HG03457 (cell line): ENCODE data around the gene DUSP16.

Experiments
- ATAC-seq: cut with Tn5 transposase; IDR thresholded peaks from one replicate; pipeline ENCODE4 v1.9.1; 2021; ENCODE audit warnings: moderate number of reproducible peaks; ENCODE audit not compliant: unreplicated experiment

DUSP16 gene

DNA sequence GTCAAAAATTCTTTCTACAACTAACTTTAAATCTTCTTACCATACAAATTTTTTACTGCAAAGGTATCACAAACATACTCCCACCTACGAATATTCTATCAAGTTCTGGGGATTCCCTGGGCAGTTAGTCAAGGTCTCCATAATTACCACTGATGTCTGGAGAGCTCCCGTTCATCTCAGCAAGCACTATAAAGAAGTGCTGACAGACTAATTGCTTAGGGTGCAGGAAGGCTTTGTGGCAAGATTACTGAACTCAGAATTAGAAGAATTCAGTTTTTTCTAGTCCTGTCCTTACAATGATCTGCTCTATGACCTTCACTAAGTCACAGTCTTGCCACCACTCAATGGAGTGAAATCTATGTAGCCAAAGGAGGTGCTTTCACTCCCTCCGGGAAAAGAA lies 61.5 kb downstream of the DUSP16 start:
- ATAC-seq = no peak

DNA sequence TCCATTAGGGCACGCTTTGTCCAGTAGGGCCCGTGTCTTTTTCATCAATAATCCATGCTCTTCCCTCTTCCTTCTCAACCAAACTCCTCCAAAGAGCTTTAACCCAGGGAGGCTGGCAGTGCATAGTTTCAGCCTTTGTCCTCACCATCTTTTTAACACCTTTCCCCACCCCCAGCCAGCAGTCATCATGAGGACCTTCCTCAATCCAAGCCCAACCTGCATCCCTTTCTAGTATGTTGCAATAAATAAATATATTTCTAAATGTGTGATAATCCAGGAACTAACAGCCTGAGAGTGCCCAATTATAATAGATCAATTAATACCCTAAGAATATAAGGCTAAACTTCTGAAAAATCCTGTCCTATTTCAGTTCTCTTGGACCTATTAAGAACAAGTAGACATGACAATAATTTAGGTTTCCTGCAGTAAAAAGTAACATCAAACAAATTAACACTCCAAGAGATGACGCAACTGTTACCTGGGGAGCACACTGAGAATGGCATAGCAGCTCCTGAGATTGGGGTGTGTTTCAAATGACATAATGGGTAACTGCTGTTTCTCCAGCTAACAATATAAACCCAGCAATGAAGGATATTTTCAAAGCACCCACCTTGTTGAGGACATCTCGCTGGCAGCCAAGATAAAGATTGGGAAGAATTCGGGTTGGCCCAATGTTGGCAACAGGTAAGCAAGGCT lies 62.6 kb downstream of the DUSP16 start:
- no peak for ATAC-seq

DNA sequence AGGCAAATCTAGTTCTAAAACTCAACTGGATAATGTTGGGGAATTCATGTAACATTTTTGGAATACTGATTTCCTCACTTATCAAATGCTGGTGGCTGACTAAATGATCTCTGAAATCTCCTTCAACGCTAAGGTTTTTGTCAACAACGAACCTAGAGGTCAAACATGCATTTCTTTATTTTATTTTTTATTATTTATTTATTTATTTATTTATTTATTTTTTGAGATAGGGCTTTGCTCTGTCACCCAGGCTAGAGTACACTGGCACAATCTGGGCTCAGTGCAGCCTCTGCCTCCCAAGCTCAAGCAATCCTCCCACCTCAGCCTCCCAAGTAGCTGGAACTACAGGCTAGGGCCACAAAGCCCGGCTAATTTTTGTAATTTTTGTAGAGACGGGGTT lies 64.5 kb downstream of the DUSP16 start:
- ATAC-seq = no peak

DNA sequence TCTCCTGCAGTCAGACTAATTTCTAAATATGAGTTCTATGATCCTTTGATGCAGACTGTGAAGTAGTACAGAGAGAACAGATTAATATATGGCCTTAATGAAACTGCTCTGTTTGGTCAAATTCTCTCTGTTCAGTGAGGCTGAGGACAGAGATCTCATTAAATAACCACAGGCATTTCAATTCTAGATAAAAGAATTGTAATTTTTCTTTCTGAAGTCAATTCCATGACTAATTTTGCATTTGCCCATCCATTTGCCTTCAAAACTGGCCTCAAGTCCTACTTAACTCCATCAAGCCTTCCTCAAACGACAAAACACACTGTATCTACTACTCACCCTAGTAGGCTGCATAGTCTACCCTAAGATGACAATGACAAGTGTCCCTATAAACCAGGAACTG lies 67.1 kb downstream of the DUSP16 start:
- no peak for ATAC-seq

DNA sequence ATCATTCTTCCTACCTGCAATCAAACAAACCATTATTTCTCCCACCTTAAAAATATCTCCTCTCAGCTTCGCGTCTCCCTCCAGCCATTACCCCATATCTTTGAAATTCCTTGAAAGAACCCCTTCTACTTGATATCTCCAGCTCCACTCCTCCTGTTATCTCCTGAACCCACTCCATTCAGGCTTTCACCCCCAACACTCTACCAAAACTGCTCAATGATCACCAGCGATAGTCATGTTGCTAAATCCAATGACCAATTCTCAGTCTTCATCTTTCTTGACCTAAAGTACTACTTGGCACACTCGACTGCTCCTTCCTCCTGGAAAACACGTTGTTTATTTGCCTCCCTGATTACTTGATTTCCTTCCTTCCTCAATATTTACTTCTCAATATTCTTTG lies 70.1 kb downstream of the DUSP16 start:
- ATAC-seq = no peak

DNA sequence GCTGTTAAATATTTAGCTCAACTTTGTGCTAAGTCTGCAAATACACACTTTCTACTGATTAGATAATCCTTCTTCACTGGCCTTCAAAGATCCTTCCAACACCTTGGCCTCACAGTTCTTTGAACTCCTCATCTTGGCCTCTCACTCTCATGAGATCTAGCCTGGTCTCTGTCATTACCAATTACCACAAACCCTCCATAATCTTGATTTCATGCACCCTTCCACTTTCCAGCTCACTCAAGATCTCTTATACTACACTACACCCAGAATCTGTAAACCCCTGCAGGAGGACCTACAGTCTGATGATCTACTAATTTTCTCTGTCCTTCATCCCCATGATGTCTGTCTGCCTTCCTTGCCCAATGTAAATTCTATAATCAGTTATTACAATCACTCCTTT lies 71.1 kb downstream of the DUSP16 start:
- no peak for ATAC-seq

DNA sequence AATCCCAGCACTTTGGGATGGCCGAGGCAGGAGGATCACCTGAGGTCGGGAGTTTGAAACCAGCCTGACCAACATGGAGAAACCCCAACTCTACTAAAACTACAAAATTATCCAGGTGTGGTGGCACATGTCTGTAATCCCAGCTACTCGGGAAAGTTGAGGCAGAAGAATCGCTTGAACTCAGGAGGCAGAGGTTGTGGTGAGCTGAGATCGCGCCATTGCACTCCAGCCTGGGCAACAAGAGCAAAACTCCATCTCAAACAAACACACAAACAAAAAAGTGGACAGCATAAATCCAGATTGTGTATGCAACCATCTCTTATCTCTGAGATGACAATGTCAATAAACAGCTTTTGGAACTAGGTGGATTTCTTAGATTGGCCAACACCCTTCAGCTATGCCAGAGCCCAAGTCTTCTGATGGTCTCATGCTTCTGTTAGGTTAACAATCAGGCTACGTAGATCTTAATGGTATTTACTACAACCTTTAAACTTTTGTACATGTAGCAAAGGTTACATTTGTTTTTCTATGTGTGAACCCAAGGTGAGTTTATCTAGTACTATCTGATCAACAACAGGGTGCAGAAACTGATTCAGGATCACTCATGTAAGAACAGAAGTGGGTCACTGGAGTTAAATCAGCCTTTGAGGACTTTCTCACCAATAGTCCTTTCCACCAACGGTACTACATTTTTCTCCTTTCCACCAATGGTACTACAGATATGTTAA lies 73.7 kb downstream of the DUSP16 start:
- ATAC-seq = no peak

DNA sequence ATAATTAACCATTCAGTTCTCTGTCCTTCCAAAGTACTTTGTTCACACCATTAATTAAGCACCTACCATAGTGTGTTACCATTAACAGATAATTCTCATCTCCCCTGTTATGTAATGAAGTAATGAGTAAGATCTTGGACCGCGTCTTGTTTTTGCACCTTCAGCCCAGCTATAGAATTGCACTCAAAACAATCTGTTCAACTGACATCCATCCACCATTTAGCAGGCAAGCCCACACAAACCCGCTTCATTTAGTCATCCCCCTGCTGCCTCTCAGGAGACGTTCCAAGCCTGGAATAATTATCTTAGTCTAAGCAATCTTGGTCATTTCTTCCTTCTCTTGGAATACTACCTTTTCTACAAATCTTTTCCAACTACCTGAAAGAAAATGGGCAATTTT lies 74.4 kb downstream of the DUSP16 start:
- no peak for ATAC-seq

DNA sequence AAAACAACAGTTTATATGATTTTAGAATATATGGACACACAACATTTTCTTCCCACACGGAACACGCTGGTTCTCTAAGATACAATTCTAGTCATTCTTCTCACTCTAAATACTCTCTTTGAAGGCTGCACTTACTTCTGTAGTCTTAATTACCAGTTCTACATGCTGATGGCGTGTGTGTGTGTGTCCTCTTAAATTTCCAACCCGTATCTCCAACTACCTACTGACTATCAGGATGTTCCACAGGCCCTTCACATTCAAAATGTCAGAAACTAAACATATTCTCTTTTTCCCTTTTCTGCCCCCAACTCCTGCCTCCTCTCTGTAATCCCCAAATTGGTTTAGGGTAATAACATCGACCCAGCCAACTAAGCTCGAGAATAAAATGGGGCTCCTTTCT lies 75.2 kb downstream of the DUSP16 start:
- ATAC-seq = no peak

DNA sequence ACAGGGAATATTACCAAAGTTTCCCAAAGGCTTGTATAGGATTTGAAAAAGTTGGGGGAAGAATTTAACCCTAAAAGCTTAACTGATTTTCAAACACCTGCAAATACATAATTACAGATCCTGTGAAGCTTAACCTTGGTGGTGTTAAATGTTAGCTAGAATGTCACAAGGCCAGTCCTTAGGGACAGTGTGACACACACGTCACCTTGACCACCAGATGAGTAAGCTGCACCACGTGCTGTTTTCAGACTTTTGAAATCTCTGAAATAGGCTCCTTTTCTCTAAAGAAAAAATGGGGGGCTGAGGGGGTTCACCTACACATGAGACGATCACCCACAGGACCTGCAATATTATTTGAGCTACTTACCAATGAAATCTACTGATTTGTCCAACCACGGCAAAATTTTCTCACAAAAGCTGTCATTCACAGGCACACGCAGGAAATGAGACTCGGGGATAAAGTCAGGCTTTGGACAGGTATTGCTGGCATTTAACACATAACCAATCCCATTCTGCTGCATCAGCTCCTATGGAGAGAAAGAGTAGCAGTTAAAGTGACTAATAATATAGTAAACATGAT lies 75.9 kb downstream of the DUSP16 start:
- ATAC-seq = peak; percentile 85

DNA sequence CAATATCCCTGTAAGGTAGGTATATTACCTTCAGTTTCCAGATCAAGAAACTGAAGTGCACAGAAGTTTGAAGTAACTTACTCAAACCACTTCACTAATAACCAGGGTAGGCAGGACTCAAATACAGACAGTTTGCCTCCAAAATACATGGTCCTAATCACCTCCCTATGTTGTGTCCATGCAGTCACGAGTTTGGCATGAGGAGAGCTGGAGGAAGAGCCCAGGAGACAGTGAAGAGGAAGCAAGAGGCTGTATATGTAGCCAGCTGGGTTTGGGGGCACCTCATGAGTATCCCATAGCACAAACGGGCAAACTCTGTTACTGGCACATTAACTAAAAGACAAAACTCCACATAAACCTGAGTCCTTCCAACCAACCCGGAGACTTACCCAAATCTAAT lies 79.2 kb downstream of the DUSP16 start:
- ATAC-seq = no peak

DNA sequence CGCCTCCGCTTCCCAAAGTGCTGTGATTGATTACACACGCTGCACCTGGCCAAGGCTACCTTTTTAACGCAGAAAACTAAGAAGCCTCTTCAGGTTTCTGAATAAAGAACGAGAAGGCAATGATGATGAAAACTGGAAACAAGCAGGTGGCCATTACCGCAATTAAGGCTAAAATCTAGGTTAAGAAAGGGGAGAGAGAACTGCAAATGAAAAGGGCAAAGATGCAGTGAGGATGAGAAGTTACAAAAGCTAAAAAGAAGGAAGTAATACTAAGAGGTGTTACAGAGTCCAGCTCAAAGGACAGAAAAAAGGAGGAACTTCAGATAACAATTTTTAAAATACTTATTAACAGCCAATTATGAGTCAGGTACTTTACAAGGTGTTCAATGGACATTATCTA lies 79.7 kb downstream of the DUSP16 start:
- no peak for ATAC-seq

DNA sequence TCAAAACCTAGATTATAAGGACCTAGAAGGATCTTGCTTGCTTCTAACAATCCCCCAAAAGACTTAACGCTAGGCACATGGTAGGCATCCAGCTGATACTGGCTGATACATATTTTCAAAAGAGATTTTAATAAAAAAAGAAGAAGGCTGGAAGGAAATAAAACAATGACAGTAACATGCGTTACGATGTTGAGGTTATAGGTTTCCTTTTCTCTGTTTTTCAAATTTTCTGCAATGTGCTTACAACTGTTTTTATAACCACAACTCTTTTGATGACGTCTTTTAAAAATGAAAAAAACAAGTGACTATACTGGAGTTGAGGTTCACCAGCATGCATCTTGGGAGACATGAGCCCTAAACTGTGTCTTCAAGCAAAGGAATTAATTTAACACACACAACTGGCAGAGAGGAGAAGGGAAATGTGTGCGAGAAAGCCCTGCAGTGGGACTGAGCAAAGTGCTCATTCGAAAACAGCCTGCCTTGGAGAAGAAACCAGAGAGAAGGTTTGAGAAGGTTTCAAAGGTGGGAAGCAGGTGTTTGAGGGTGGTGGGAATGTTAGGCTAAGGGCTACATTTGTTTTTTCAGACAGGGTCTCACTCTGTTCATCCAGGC lies 80.4 kb downstream of the DUSP16 start:
- ATAC-seq = no peak

DNA sequence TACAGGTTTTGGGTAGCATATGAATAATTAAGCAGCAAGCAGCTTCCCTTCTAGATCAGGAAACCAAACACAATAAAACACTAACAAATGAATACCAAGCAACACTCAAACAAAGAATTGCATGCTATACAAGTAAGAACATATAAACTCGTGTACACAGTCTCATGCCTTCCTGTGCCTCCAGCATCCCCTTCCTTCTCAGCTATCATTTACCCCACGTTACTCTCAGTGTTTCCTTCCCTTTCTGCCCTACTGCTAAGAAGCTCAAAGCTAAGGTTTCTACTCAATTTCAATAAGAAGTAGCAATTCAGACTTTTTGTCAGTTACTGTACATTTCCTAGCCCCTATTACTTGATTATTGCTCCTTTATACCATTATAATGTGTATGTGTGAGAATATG lies 81.0 kb downstream of the DUSP16 start:
- ATAC-seq = no peak

DNA sequence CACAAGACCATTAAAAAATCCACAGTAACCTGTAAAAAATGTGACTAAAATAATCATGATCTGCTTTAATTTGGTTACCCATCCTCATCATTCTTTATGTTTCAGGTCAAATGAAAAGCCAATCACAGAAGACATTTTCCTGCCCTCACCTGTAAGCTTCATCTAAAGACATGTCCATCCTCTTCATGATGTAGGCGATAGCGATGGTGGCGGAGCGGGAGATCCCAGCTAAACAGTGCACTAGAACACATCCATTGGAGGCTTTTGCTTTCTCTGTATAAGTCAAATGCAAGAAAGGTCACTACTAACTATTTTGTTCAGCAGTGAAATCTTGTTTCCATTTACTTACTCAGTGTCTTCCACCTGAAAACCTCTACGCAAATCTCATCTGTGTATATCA lies 82.6 kb downstream of the DUSP16 start:
- ATAC-seq = no peak

DNA sequence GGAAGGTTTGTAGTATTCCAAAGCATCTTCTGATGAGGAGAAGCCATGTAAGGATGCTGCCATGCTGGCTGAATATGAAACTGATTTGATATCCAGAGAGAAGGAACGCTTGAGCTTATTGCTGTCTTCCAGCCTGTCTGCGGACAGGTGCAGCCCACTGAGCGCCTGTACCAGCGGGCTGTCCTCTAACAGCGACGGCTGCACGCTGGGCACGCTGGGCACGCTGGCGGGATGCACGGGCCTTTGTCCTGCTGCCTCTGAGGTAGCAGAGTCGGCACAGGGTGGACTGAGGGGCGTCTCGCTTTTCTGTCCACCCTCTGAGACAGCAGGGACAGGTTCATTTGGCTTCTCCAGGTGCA lies 85.2 kb downstream of the DUSP16 start:
- ATAC-seq = no peak

DNA sequence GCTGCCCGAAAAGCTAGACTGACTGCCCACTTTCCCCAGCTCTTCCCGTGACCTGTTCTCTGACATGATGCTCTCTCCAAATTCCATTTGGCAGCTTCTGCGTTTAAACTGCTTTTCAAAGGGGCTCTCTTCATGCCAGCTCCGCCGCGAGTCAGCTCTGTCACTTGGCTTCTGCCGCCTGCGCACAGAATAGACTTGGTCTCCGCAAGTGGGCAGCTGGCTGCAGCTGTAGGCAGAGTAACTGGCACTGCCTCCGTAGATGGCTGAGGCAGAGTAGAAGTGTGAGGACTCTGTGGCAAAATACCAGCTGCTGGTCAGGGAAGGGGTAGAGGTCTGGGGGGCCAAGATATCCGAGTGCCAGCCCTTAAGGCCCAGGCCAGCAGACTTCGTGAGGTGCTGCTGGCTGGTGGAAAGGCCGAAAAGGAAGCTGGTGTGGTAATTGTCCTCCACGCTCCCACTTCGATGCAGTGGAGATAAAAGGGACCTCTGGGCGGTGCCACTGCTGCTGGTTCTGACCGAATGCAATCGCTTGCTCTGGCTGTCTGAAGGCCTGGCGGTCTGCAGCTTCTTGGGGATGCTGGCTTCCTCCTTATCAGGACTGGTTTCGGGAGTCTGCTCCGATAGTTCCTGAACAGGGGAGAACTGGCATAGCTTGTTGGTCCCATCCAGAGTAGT lies 85.7 kb downstream of the DUSP16 start:
- ATAC-seq = no peak

DNA sequence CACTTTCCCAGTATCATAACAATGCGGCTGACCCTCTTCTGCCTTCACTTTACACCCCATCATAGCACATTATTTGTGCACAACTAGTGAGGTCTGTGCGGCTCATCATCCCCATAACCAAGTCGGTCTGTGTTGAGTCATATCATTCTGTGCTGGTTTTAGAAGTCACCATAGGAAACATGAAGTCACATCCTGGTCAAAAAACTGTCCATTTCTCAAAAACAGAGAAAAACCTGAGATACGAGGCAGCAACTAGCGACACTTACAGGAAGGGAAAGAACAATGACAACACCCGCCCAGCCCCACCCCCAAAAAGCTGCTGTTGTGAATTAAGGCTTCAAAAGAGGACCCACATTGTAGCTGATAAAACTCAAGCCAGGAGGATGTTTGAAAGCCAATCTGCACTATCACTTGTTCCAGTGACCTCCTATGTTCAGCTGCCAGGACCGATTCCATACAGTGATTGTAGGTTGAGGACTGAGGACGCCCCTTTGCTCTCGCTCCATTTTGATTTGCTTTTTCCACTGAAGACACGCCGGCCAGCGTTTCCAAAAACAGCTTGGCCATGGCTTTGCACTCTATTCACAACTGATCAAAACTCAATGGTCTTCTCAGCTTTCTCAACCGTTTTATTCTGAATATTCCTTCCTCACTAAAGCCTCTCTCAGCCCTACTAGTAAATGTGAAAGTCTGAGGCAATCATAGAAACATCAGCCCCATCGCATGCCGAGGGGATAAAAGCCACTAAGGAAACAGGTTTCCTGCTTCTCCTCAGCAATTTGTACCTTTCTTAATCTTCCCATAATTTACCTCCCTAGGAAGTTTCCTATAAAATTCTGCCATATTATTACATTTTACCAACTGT lies 87.5 kb downstream of the DUSP16 start:
- peak; percentile 92 for ATAC-seq

DNA sequence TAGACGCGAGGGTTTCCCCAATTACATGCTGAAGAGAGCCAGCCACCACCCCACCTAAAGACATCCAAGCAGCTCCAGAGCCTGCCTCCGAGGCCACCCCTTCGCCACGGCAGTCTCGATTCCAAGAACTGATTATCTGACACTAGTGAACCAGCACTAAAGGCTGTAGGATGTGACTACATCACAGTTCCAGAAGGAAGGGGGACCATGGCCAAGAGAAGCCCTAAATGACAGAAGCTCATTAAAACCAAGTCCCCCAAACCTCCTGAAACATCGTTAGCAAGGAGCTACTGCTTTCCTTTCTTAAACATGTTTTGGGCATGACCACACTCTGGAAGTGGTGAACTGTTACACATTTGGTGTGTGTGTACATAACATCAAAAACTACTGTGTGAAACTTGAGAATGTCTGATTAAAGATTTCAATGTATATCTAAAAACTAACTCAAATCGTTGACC lies 88.2 kb downstream of the DUSP16 start:
- peak; percentile 24 for ATAC-seq

DNA sequence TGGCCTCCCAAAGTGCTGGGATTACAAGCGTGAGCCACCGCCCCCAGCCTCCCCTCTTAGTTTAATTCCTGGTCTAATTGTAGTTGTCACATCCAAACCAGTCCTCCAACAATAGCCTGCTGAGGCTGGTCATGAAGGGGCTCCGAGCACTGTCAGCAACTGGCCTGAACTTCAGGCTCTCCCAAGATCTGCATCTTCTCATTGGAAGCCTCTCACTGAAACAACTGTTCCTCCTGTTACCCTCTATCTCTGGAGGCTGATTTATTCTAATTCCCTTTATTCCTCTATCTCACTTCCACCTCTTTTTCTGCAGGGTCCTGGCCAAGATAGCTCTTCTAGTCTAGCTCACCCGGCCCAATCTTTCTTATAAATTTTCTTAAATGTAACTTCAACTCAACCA lies 89.4 kb downstream of the DUSP16 start:
- no peak for ATAC-seq
